ENCODE measurements around the gene KMT2E.

KMT2E gene

GRCh38 chr7:105105579-105105978, 91.6 kb downstream of the KMT2E start (continued):
- TF ChIP-seq ZBTB8A (tag by site-specific recombination; IDR thresholded peaks at IDR 0.05) (no peak), ZNF530 (tag by site-specific recombination; IDR thresholded peaks at IDR 0.05; ENCODE audit: low read depth) (no peak)

DNA sequence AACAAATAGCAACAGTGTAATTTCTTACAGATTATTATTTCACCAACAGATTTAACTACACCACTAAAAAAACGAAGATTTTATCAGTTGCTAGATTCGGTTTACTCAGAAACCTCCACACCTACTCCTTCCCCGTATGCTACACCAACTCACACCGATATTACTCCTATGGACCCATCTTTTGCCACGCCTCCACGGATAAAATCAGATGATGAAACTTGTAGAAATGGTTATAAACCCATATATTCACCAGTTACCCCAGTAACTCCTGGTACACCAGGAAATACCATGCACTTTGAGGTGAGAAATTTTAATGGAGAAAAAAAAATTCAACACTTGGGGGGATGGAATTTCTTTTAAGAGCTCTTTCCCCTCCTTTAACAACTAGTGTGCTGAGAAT, 92.5 kb downstream of the KMT2E start:
- no peak for TF ChIP-seq ZNF76 (tag by site-specific recombination; IDR thresholded peaks at IDR 0.05; ENCODE audit: borderline replicate concordance, low read depth)
- TF ChIP-seq ZNF184 (tag by site-specific recombination; IDR thresholded peaks at IDR 0.05): no peak
- TF ChIP-seq ZNF280C (tag by site-specific recombination; IDR thresholded peaks at IDR 0.05): no peak
- TF ChIP-seq ZNF350 (tag by site-specific recombination; IDR thresholded peaks at IDR 0.05): no peak
- no peak for TF ChIP-seq BCL6B (tag by site-specific recombination; IDR thresholded peaks at IDR 0.05)
- TF ChIP-seq, protein P1, sequence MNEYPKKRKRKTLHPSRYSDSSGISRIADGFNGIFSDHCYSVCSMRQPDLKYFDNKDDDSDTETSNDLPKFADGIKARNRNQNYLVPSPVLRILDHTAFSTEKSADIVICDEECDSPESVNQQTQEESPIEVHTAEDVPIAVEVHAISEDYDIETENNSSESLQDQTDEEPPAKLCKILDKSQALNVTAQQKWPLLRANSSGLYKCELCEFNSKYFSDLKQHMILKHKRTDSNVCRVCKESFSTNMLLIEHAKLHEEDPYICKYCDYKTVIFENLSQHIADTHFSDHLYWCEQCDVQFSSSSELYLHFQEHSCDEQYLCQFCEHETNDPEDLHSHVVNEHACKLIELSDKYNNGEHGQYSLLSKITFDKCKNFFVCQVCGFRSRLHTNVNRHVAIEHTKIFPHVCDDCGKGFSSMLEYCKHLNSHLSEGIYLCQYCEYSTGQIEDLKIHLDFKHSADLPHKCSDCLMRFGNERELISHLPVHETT (tag by site-specific recombination; IDR thresholded peaks at IDR 0.05): no peak
- TF ChIP-seq ZNF561 (tag by site-specific recombination; IDR thresholded peaks at IDR 0.05; ENCODE audit: borderline replicate concordance): no peak
- TF ChIP-seq, protein P2, sequence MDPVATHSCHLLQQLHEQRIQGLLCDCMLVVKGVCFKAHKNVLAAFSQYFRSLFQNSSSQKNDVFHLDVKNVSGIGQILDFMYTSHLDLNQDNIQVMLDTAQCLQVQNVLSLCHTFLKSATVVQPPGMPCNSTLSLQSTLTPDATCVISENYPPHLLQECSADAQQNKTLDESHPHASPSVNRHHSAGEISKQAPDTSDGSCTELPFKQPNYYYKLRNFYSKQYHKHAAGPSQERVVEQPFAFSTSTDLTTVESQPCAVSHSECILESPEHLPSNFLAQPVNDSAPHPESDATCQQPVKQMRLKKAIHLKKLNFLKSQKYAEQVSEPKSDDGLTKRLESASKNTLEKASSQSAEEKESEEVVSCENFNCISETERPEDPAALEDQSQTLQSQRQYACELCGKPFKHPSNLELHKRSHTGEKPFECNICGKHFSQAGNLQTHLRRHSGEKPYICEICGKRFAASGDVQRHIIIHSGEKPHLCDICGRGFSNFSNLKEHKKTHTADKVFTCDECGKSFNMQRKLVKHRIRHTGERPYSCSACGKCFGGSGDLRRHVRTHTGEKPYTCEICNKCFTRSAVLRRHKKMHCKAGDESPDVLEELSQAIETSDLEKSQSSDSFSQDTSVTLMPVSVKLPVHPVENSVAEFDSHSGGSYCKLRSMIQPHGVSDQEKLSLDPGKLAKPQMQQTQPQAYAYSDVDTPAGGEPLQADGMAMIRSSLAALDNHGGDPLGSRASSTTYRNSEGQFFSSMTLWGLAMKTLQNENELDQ (tag by site-specific recombination; IDR thresholded peaks at IDR 0.05; ENCODE audit: low read depth): no peak
- no peak for TF ChIP-seq ZNF335 (tag by site-specific recombination; conservative IDR thresholded peaks at IDR 0.05)
- no peak for TF ChIP-seq ZNF548 (tag by site-specific recombination; IDR thresholded peaks at IDR 0.05)
- no peak for TF ChIP-seq PRDM1 (tag by site-specific recombination; IDR thresholded peaks at IDR 0.05)
- no peak for TF ChIP-seq INSM2 (tag by site-specific recombination; IDR thresholded peaks at IDR 0.05)
- TF ChIP-seq ZXDB (tag by site-specific recombination; IDR thresholded peaks at IDR 0.05): no peak
- no peak for TF ChIP-seq ZNF600 (tag by site-specific recombination; IDR thresholded peaks at IDR 0.05)
- TF ChIP-seq ZNF610 (tag by site-specific recombination; IDR thresholded peaks at IDR 0.05; ENCODE audit: borderline replicate concordance): no peak
- no peak for TF ChIP-seq ZNF514 (tag by site-specific recombination; IDR thresholded peaks at IDR 0.05)
- no peak for TF ChIP-seq ZNF48 (tag by site-specific recombination; IDR thresholded peaks at IDR 0.05)
- TF ChIP-seq ZNF223 (tag by site-specific recombination; IDR thresholded peaks at IDR 0.05): no peak
- Histone ChIP-seq H3K9me3 (ENCODE audit: control insufficient read depth, insufficient read depth, low read depth, low read length) (no peaks in the 10 kb centered on the region), H3K4me1 (ENCODE audit: control insufficient read depth, insufficient read depth, low read length) (no peaks in the 10 kb centered on the region), H3K27ac (ENCODE audit: extremely low read depth, low read depth, low read length) (no peak overlapping the region), H3K36me3 (ENCODE audit: control insufficient read depth in 2 of 2, insufficient read depth in 1 of 2, low read length in 2 of 2) (peaks cover 50 to 81% of the 10 kb centered on the region in 2 experiments), H3K4me3 (ENCODE audit: low read depth, low read length) (no peak overlapping the region)
- ChIA-PET CTCF (no interaction called here), POLR2A (no interaction called here)

All from HEK293 (cell line).